Liver (tissue), 9 donors: ENCODE results near the gene FOXK1. TPM values are rescaled to one million over a fixed set of nuclear protein-coding genes. Genes with fewer than 3 reads are reported as not detected.

Experiments
- DNase-seq: peaks from one replicate; pipeline ENCODE4 v3.0.0-alpha.2; 2017; ENCODE audit warnings: low spot score
- H3K27ac ChIP-seq, 2 donors: one replicate each; pipeline ENCODE4 v1.7.0; 2013; ENCODE audit warnings: inconsistent platforms in 2 of 2, low read length in 2 of 2, control low read depth in 1 of 2, low read depth in 1 of 2, mild to moderate bottlenecking in 1 of 2
- H3K27me3 ChIP-seq, 4 donors: one replicate each; pipeline versions ENCODE4 v1.6.1 to v1.7.0; 2013; ENCODE audit warnings: low read length in 3 of 4, inconsistent platforms in 1 of 4, mild to moderate bottlenecking in 1 of 4, moderate library complexity in 1 of 4; ENCODE audit not compliant: control insufficient read depth in 4 of 4, insufficient read depth in 4 of 4
- H3K36me3 ChIP-seq, 4 donors: one replicate each; pipeline versions ENCODE4 v1.6.1 to v1.7.0; 2013; ENCODE audit warnings: low read length in 3 of 4, mild to moderate bottlenecking in 3 of 4, low read depth in 1 of 4, moderate library complexity in 1 of 4; ENCODE audit not compliant: control insufficient read depth in 4 of 4, insufficient read depth in 3 of 4
- H3K4me1 ChIP-seq, 4 donors: one replicate each; pipeline versions ENCODE4 v1.6.1 to v1.7.0; 2013; ENCODE audit warnings: low read length in 3 of 4, mild to moderate bottlenecking in 3 of 4, moderate library complexity in 1 of 4; ENCODE audit not compliant: control insufficient read depth in 4 of 4, insufficient read depth in 4 of 4
- H3K4me3 ChIP-seq, 3 donors: one replicate each; pipeline versions ENCODE4 v1.6.1 to v1.7.0; 2013; ENCODE audit warnings: low read length in 3 of 3, control low read depth in 1 of 3, low read depth in 1 of 3, mild to moderate bottlenecking in 1 of 3
- H3K9ac ChIP-seq, 2 donors: one replicate each; pipeline ENCODE4 v1.7.0; 2013; ENCODE audit warnings: low read length in 2 of 2, mild to moderate bottlenecking in 2 of 2, moderate library complexity in 2 of 2, control low read depth in 1 of 2, low read depth in 1 of 2
- H3K9me3 ChIP-seq, 4 donors: one replicate each; pipeline versions ENCODE4 v1.6.1 to v1.7.0; 2013; ENCODE audit warnings: low read length in 3 of 4; ENCODE audit not compliant: control insufficient read depth in 4 of 4
- ATF3 ChIP-seq: IDR thresholded peaks from 2 replicates; pipeline ENCODE4 v1.6.1; 2016; ENCODE audit warnings: antibody characterized with exemption
- EGR1 ChIP-seq, 2 donors: IDR thresholded peaks; 2 replicates each; pipeline ENCODE4 v1.6.1; 2016 to 2018; ENCODE audit warnings: antibody characterized with exemption in 2 of 2, low read depth in 2 of 2
- FOXA2 ChIP-seq: IDR thresholded peaks from 2 replicates; pipeline ENCODE4 v1.6.1; 2016; ENCODE audit warnings: antibody characterized with exemption
- GABPA ChIP-seq, 2 donors: IDR thresholded peaks in 1 of 2; conservative IDR thresholded peaks in 1 of 2; 2 replicates each; pipeline ENCODE4 v1.6.1; 2016; ENCODE audit warnings: antibody characterized with exemption in 2 of 2, mild to moderate bottlenecking in 1 of 2, moderate library complexity in 1 of 2
- MAX ChIP-seq: IDR thresholded peaks from 2 replicates; pipeline ENCODE4 v1.6.1; 2016; ENCODE audit warnings: antibody characterized with exemption
- NR2F2 ChIP-seq: IDR thresholded peaks from 2 replicates; pipeline ENCODE4 v1.6.1; 2016; ENCODE audit warnings: antibody characterized with exemption
- REST ChIP-seq: IDR thresholded peaks from 2 replicates; pipeline ENCODE4 v1.6.1; 2016; ENCODE audit warnings: antibody characterized with exemption, mild to moderate bottlenecking
- RXRA ChIP-seq, 2 donors: IDR thresholded peaks; 2 replicates each; pipeline ENCODE4 v1.6.1; 2017 to 2018; ENCODE audit warnings: antibody characterized with exemption in 2 of 2, mild to moderate bottlenecking in 1 of 2
- SP1 ChIP-seq: IDR thresholded peaks from 2 replicates; pipeline ENCODE4 v1.6.1; 2018; ENCODE audit warnings: antibody characterized with exemption, mild to moderate bottlenecking
- YY1 ChIP-seq: IDR thresholded peaks from 2 replicates; pipeline ENCODE4 v1.6.1; 2016; ENCODE audit warnings: antibody characterized with exemption, mild to moderate bottlenecking
- ZBTB33 ChIP-seq: IDR thresholded peaks from 2 replicates; pipeline ENCODE4 v1.6.1; 2016; ENCODE audit warnings: antibody characterized with exemption
- WGBS: extraction: QIAGEN DNeasy Blood & Tissue Kit; methylation state at CpG from one replicate; pipeline ENCODE4 v1.1.7; 2013; 5-methylcytosine and 5-hydroxymethylcytosine counted together
- polyA plus RNA-seq, 2 donors: library from polyadenylated mRNA; stranded (reverse) in 1 of 2; unstranded in 1 of 2; fragments of 200-250 nt in 1 of 2; fragments of >200 nt in 1 of 2; fragmentation: Nextera tagmentation in 1 of 2; extraction: Ambion mirVana in 1 of 2; gene quantifications; one replicate each; pipeline versions ENCODE4 v1.2.1 to v1.2.3, GENCODE V29; 2013 to 2015
- total RNA-seq, 2 donors: library from RNA; depleted of rRNA; stranded (reverse); fragments of >200 nt; gene quantifications; one replicate each; pipeline ENCODE4 v1.2.3, GENCODE V29; 2014
- donor health status: healthy.
- donor health status: healthy.
- donor health status: healthy.
- donor health status: healthy.
- donor health status: healthy.

Gene FOXK1
- total and polyA plus RNA-seq, 4 donors: 1.2 to 8.5 (median 4.4) TPM

- TF ChIP-seq ATF3 (no peak), SP1 (no peak), YY1 (no peak)
Measured at GRCh38 chr7:4740796-4741195, 58.7 kb downstream of the FOXK1 start (continued).

- Histone ChIP-seq H3K9me3 (no peaks in the 10 kb centered on the region), H3K36me3 (peaks cover 0 to 10% (median 4%) of the 10 kb centered on the region in 4 donors), H3K27me3 (no peaks in the 10 kb centered on the region), H3K27ac (no peak overlapping the region), H3K9ac (no peak overlapping the region), H3K4me1 (peaks cover 17 to 37% (median 31%) of the 10 kb centered on the region in 4 donors), H3K4me3 (no peak overlapping the region)
- DNase-seq: no peak
- WGBS: 87% methylated on average over 23 of the region's 23 CpGs
- TF ChIP-seq EGR1 (IDR thresholded peaks at IDR 0.05; ENCODE audit: low read depth in 2 of 2) (no peak), RXRA (IDR thresholded peaks at IDR 0.05) (no peak), SP1 (no peak), ZBTB33 (no peak), MAX (no peak), GABPA (IDR thresholded peaks at IDR 0.05 in 1 of 2, conservative IDR thresholded peaks at IDR 0.05 in 1 of 2) (no peak), FOXA2 (no peak)
Measured at GRCh38 chr7:4742051-4742573, 60.0 kb downstream of the FOXK1 start.

- no peak overlapping the region for H3K4me3 ChIP-seq
- DNase-seq: no peak
- H3K36me3 ChIP-seq: peaks cover 0 to 10% (median 4%) of the 10 kb centered on the region in 4 donors
- no peak overlapping the region for H3K9ac ChIP-seq
- no peaks in the 10 kb centered on the region for H3K27me3 ChIP-seq
- no peak overlapping the region for H3K27ac ChIP-seq
- H3K9me3 ChIP-seq: no peaks in the 10 kb centered on the region
- H3K4me1 ChIP-seq: peaks cover 17 to 40% (median 31%) of the 10 kb centered on the region in 4 donors
- TF ChIP-seq NR2F2 (no peak), REST (no peak)
- WGBS: 91% methylated on average over 10 of the region's 10 CpGs
Measured at GRCh38 chr7:4742852-4743251, 60.8 kb downstream of the FOXK1 start.
